H1 (cell line): ENCODE results near the gene OTOGL. TPM values are rescaled to one million over a fixed set of nuclear protein-coding genes. Genes with fewer than 3 reads are reported as not detected.

Experiments used
- CTCF ChIA-PET: fragments of 300-600 bp; sonication (Branson Sonifier 250); formaldehyde crosslinking; loops from one replicate; lab custom pipeline; 2021; ENCODE audit not compliant: partially characterized antibody; lab: Charles Lee
- POLR2A ChIA-PET: fragments of 300-600 bp; sonication (Branson Sonifier 250); formaldehyde crosslinking; loops from one replicate; lab custom pipeline; 2021; ENCODE audit warnings: inconsistent platforms; ENCODE audit not compliant: partially characterized antibody; lab: Charles Lee
- DNase-seq, 2 experiments: peaks; one replicate each; pipeline versions ENCODE4 v3.0.0 to v3.0.0-alpha.2; 2010 to 2022; ENCODE audit warnings: low spot score in 2 of 2, low read depth in 1 of 2, mixed read lengths in 1 of 2
- FAIRE-seq: peaks from 2 replicates; lab custom pipeline; 2011; peaks lifted over from hg19 to GRCh38; lab: Jason Lieb, UNC
- H2AFZ ChIP-seq: 2 replicates; pipeline ENCODE4 v1.8.1; 2012; ENCODE audit warnings: low read length, inconsistent platforms
- H2AK5ac ChIP-seq: 2 replicates; pipeline ENCODE4 v1.6.1; 2013; ENCODE audit warnings: low read depth, low read length
- H2BK120ac ChIP-seq: replicated peaks from 2 replicates; pipeline ENCODE3; 2013; ENCODE audit warnings: low read depth, low read length, inconsistent platforms
- H2BK12ac ChIP-seq: 2 replicates; pipeline ENCODE4 v1.6.1; 2013; ENCODE audit warnings: low read depth, low read length
- H2BK15ac ChIP-seq: 2 replicates; pipeline ENCODE4 v1.6.1; 2013; ENCODE audit warnings: low read length
- H2BK20ac ChIP-seq: 2 replicates; pipeline ENCODE4 v1.6.1; 2013; ENCODE audit warnings: low read length
- H2BK5ac ChIP-seq: 2 replicates; pipeline ENCODE4 v1.6.1; 2013; ENCODE audit warnings: low read depth, low read length
- H3K14ac ChIP-seq: 2 replicates; pipeline ENCODE4 v1.6.1; 2013; ENCODE audit warnings: inconsistent platforms; ENCODE audit not compliant: insufficient read length
- H3K18ac ChIP-seq: 2 replicates; pipeline ENCODE4 v1.6.1; 2013; ENCODE audit warnings: low read length; ENCODE audit errors: extremely low read depth
- H3K23ac ChIP-seq: 2 replicates; pipeline ENCODE4 v1.6.1; 2013; ENCODE audit warnings: inconsistent platforms; ENCODE audit not compliant: insufficient read length
- H3K23me2 ChIP-seq: 2 replicates; pipeline ENCODE4 v1.6.1; 2013; ENCODE audit warnings: low read depth, low read length
- H3K27ac ChIP-seq: 2 replicates; pipeline ENCODE4 v1.6.1; 2011; ENCODE audit warnings: low read depth, low read length, inconsistent platforms
- H3K27me3 ChIP-seq, 4 experiments: replicated peaks in 1 of 4; 1 replicate in 1 of 4; 2 replicates in 3 of 4; pipeline versions ENCODE4 v1.6.1 to v1.8.1; 2011 to 2013; ENCODE audit warnings: low read length in 3 of 4, mild to moderate bottlenecking in 3 of 4, inconsistent platforms in 2 of 4, mixed read lengths in 2 of 4, moderate library complexity in 1 of 4; ENCODE audit not compliant: control insufficient read depth in 3 of 4, insufficient read depth in 3 of 4; ENCODE audit errors: extremely low read depth in 1 of 4
- H3K36me3 ChIP-seq, 4 experiments: 2 replicates each; pipeline versions ENCODE4 v1.6.1 to v1.8.1; 2011 to 2013; ENCODE audit warnings: mild to moderate bottlenecking in 4 of 4, low read length in 3 of 4, moderate library complexity in 2 of 4, control low read depth in 1 of 4, inconsistent platforms in 1 of 4; ENCODE audit not compliant: insufficient read depth in 4 of 4, control insufficient read depth in 2 of 4
- H3K4ac ChIP-seq: replicated peaks from 2 replicates; pipeline ENCODE3; 2013; ENCODE audit warnings: low read length, low read depth, mixed read lengths, inconsistent platforms; ENCODE audit not compliant: insufficient read length
- H3K4me1 ChIP-seq, 4 experiments: replicated peaks in 1 of 4; 1 replicate in 1 of 4; 2 replicates in 3 of 4; pipeline versions ENCODE4 v1.6.1 to v1.8.1; 2011 to 2013; ENCODE audit warnings: low read length in 3 of 4, inconsistent platforms in 2 of 4, mixed read lengths in 1 of 4; ENCODE audit not compliant: insufficient read depth in 4 of 4, control insufficient read depth in 3 of 4
- H3K4me2 ChIP-seq, 2 experiments: 2 replicates each; pipeline versions ENCODE4 v1.6.1 to v1.8.1; 2011 to 2013; ENCODE audit warnings: low read depth in 2 of 2, low read length in 2 of 2, control low read depth in 1 of 2, inconsistent platforms in 1 of 2, mild to moderate bottlenecking in 1 of 2; ENCODE audit not compliant: insufficient read depth in 1 of 2
- H3K4me3 ChIP-seq, 4 experiments: fragments of 200-600, 300-600 bp in 1 of 4; sonication (generic), shearing (Covaris generic), sonication (Bioruptor Twin) in 1 of 4; 2 replicates each; pipeline versions ENCODE4 v1.5.1 to v1.8.1; 2011 to 2016; ENCODE audit warnings: low read length in 4 of 4, low read depth in 3 of 4, control low read depth in 2 of 4, inconsistent platforms in 2 of 4, mild to moderate bottlenecking in 2 of 4, mixed read lengths in 1 of 4, moderate library complexity in 1 of 4; ENCODE audit not compliant: insufficient read depth in 2 of 4; ENCODE audit errors: extremely low read depth in 1 of 4
- H3K56ac ChIP-seq: replicated peaks from 2 replicates; pipeline ENCODE3; 2013; ENCODE audit warnings: low read depth, mild to moderate bottlenecking, mixed read lengths, low read length, inconsistent platforms; ENCODE audit not compliant: insufficient read length
- H3K79me1 ChIP-seq: 2 replicates; pipeline ENCODE4 v1.6.1; 2013; ENCODE audit warnings: low read depth, low read length, control low read depth
- H3K79me2 ChIP-seq, 2 experiments: 2 replicates each; pipeline versions ENCODE4 v1.6.1 to v1.8.1; 2012 to 2013; ENCODE audit warnings: low read length in 2 of 2, mild to moderate bottlenecking in 2 of 2, inconsistent platforms in 1 of 2; ENCODE audit not compliant: insufficient read depth in 2 of 2, control insufficient read depth in 1 of 2
- H3K9ac ChIP-seq, 4 experiments: replicated peaks in 1 of 4; 1 replicate in 1 of 4; 2 replicates in 3 of 4; pipeline versions ENCODE4 v1.6.1 to v1.8.1; 2011 to 2013; ENCODE audit warnings: low read depth in 3 of 4, low read length in 3 of 4, control low read depth in 2 of 4, mild to moderate bottlenecking in 2 of 4, moderate library complexity in 2 of 4, inconsistent platforms in 1 of 4; ENCODE audit errors: extremely low read depth in 1 of 4
- H3K9me3 ChIP-seq, 2 experiments: 2 replicates each; pipeline versions ENCODE4 v1.6.1 to v1.8.1; 2012 to 2013; ENCODE audit warnings: mild to moderate bottlenecking in 2 of 2, moderate library complexity in 2 of 2, control low read depth in 1 of 2, inconsistent platforms in 1 of 2, low read depth in 1 of 2, low read length in 1 of 2, mixed read lengths in 1 of 2; ENCODE audit not compliant: insufficient read depth in 2 of 2
- H4K20me1 ChIP-seq, 2 experiments: replicated peaks in 1 of 2; 2 replicates each; pipeline versions ENCODE3 to v1.8.1; 2011 to 2013; ENCODE audit warnings: inconsistent platforms in 2 of 2, low read length in 2 of 2, mild to moderate bottlenecking in 1 of 2; ENCODE audit not compliant: insufficient read depth in 2 of 2, control insufficient read depth in 1 of 2
- H4K5ac ChIP-seq: 2 replicates; pipeline ENCODE4 v1.6.1; 2013; ENCODE audit warnings: low read length, low read depth, mixed read lengths, inconsistent platforms; ENCODE audit not compliant: insufficient read length
- H4K8ac ChIP-seq: 2 replicates; pipeline ENCODE4 v1.8.0; 2013; ENCODE audit warnings: mild to moderate bottlenecking, moderate library complexity, low read length, inconsistent platforms; ENCODE audit not compliant: insufficient read depth; ENCODE audit errors: extremely low read depth
- H4K91ac ChIP-seq: replicated peaks from 2 replicates; pipeline ENCODE3; 2013; ENCODE audit warnings: low read length, mixed read lengths, inconsistent platforms; ENCODE audit not compliant: insufficient read length
- JUN ChIP-seq: IDR thresholded peaks from 2 replicates; pipeline ENCODE4 v1.6.1; 2011; ENCODE audit warnings: low read depth, mild to moderate bottlenecking, improper control_type of control experiment, low read length
- JUND ChIP-seq: IDR thresholded peaks from 2 replicates; pipeline ENCODE4 v1.6.1; 2011; ENCODE audit warnings: mild to moderate bottlenecking, improper control_type of control experiment, low read length
- POLR2A ChIP-seq, 2 experiments: IDR thresholded peaks; 1 replicate in 1 of 2; 2 replicates in 1 of 2; pipeline ENCODE4 v1.6.1; 2011; ENCODE audit warnings: low read depth in 2 of 2, low read length in 2 of 2, mild to moderate bottlenecking in 2 of 2; ENCODE audit errors: control extremely low read depth in 1 of 2
- YY1 ChIP-seq: IDR thresholded peaks from 2 replicates; pipeline ENCODE4 v1.6.1; 2011; ENCODE audit warnings: low read depth, mild to moderate bottlenecking, low read length
- WGBS, 2 experiments: shearing (Covaris generic) in 1 of 2; methylation state at CpG; one replicate each; pipeline versions ENCODE4 v1.1.6 to v1.1.7; 2013 to 2015; ENCODE audit warnings: low lambda C conversion rate in 2 of 2, mixed read lengths in 2 of 2, inconsistent platforms in 1 of 2, low coverage in 1 of 2, missing lambda C conversion rate in 1 of 2; ENCODE audit not compliant: insufficient replicate concordance in 2 of 2, insufficient coverage in 1 of 2, insufficient read length in 1 of 2; ENCODE audit errors: extremely low coverage in 1 of 2, missing lambda C conversion rate in 1 of 2; 5-methylcytosine and 5-hydroxymethylcytosine counted together
- polyA plus RNA-seq, 7 experiments: library from polyadenylated mRNA; depleted of rRNA in 3 of 7; stranded (reverse) in 5 of 7; unstranded in 2 of 7; fragments of >200 nt in 5 of 7; fragments of 200-250 nt in 2 of 7; gene quantifications; 1 replicate in 5 of 7; 2 replicates in 1 of 7; 4 replicates in 1 of 7; pipeline versions ENCODE4 v1.2.1 to v1.2.3, GENCODE V29; 2011 to 2013; ENCODE audit warnings: missing spikeins in 2 of 7, mixed read lengths in 2 of 7
- total RNA-seq: library from RNA; stranded (reverse); fragmentation: NEBNext Ultra II Directional; extraction: Animal tissue kit (Norgen Biotek cat#: 25700); gene quantifications from 2 replicates; pipeline ENCODE4 v1.2.1, GENCODE V29; 2021

Gene OTOGL
- total and polyA plus RNA-seq, 2 of the 8 experiments (the other 6 are each of a cell fraction or from before 2014, with no cell fraction given): 0.12 to 0.17 TPM

DNA sequence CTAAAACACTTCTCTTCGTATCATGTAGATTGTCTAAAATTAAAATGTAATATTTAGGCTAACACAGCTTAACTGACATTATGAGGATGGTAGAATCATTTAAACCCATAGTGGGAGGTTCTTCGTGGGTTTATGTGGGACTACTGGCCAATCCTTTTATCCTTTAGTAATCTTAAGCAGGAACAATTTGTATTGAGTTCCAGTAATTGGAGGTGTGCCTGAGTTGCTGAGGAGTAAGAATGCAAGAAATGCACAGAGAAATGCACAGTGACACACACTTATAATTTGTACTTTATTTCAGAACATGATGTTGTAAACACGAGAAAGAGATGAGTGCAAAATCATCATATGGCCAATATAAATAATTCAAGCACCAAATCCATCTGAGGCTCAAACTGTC is 22.3 kb downstream of the OTOGL start:
- Histone ChIP-seq H3K18ac (no peak overlapping the region), H2AFZ (no peak overlapping the region), H3K23ac (no peak overlapping the region), H3K27ac (no peak overlapping the region), H2BK5ac (no peak overlapping the region), H3K4ac (no peak overlapping the region), H3K56ac (no peak overlapping the region), H3K14ac (no peak overlapping the region), H4K91ac (no peak overlapping the region), H2BK12ac (no peak overlapping the region), H3K4me2 (no peak overlapping the region), H2BK120ac (no peak overlapping the region), H2AK5ac (no peak overlapping the region), H3K9me3 (no peaks in the 10 kb centered on the region), H3K79me1 (no peaks in the 10 kb centered on the region), H3K4me1 (peaks cover 0 to 5% (median 0%) of the 10 kb centered on the region in 4 experiments; a peak in 4 of 7 replicates), H3K23me2 (no peaks in the 10 kb centered on the region), H2BK15ac (no peak overlapping the region), H2BK20ac (no peak overlapping the region), H3K79me2 (no peaks in the 10 kb centered on the region), H3K27me3 (no peaks in the 10 kb centered on the region), H4K5ac (no peak overlapping the region), H3K36me3 (no peaks in the 10 kb centered on the region), H3K9ac (no peak overlapping the region), H4K8ac (no peak overlapping the region), H3K4me3 (no peak overlapping the region), H4K20me1 (no peaks in the 10 kb centered on the region)
- WGBS, 2 experiments: 87% methylated on average over 3 of the region's 3 CpGs; no CpG with 5 or more reads in 1 of the 2 experiments
- TF ChIP-seq JUND: no peak
- no peak for TF ChIP-seq YY1
- TF ChIP-seq POLR2A (IDR thresholded peaks at IDR 0.05; ENCODE audit: control extremely low read depth in 1 of 2, low read depth in 2 of 2, low read length in 2 of 2): no peak
- TF ChIP-seq JUN: no peak
- FAIRE-seq (no peak), DNase-seq (no peak)
- ChIA-PET CTCF (no interaction called here), POLR2A (interaction anchor here (1.2 kb wide), 1 partner anchor 29 kb away, joined by 4 read pairs; no protein-coding TSS in a partner anchor)
